HepG2 (cell line): ENCODE data around the gene PXK. TPM values are rescaled to one million over a fixed set of nuclear protein-coding genes. Genes with fewer than 3 reads are reported as not detected.

Experiments
- ELF1 ChIP-seq: sonication (generic); formaldehyde crosslinking; IDR thresholded peaks from 2 replicates; pipeline ENCODE4 v1.4.0; 2020; ENCODE audit warnings: missing genetic modification reagents
- ERF ChIP-seq: IDR thresholded peaks from 2 replicates; pipeline ENCODE4 v1.6.1; 2018; ENCODE audit warnings: missing biosample characterization, missing genetic modification reagents
- PAX8 ChIP-seq: sonication (generic); formaldehyde crosslinking; IDR thresholded peaks from 2 replicates; pipeline ENCODE4 v1.8.0; 2022; ENCODE audit warnings: mild to moderate bottlenecking, missing genetic modification reagents, borderline replicate concordance
- PRPF4 ChIP-seq: fragments of 200-400 bp; formaldehyde crosslinking; IDR thresholded peaks from 2 replicates; pipeline ENCODE4 v1.6.1; 2016; ENCODE audit warnings: low read length, low read depth; ENCODE audit not compliant: poor library complexity, severe bottlenecking
- RELA ChIP-seq: sonication (generic); formaldehyde crosslinking; IDR thresholded peaks from 2 replicates; pipeline ENCODE4 v1.4.0; 2020; ENCODE audit warnings: missing genetic modification reagents
- RNF2 ChIP-seq: fragments of 450-650 bp; conservative IDR thresholded peaks from 2 replicates; pipeline ENCODE4 v1.6.1; 2016; ENCODE audit warnings: low read depth
- SIX1 ChIP-seq: sonication (generic); formaldehyde crosslinking; IDR thresholded peaks from 2 replicates; pipeline ENCODE4 v1.4.0; 2020; ENCODE audit warnings: missing genetic modification reagents, borderline replicate concordance
- U2AF1 ChIP-seq: fragments of 200-400 bp; formaldehyde crosslinking; optimal IDR thresholded peaks from 2 replicates; pipeline ENCODE3; 2017; ENCODE audit warnings: mild to moderate bottlenecking, low read depth, low read length
- XRCC5 ChIP-seq: fragments of 200-400 bp; formaldehyde crosslinking; optimal IDR thresholded peaks from 2 replicates; pipeline ENCODE3; 2017; ENCODE audit warnings: mild to moderate bottlenecking, low read length
- ZNF143 ChIP-seq: sonication (generic); formaldehyde crosslinking; IDR thresholded peaks from 2 replicates; pipeline ENCODE4 v1.4.0; 2020; ENCODE audit warnings: missing genetic modification reagents
- ZNF3 ChIP-seq: IDR thresholded peaks from 2 replicates; pipeline ENCODE4 v1.7.0; 2017; ENCODE audit warnings: inconsistent platforms
- ZNF616 ChIP-seq: sonication (generic); formaldehyde crosslinking; IDR thresholded peaks from 2 replicates; pipeline ENCODE4 v1.5.0; 2020; ENCODE audit warnings: low read depth, mild to moderate bottlenecking, missing genetic modification reagents
- ZNF674 ChIP-seq: sonication (generic); formaldehyde crosslinking; IDR thresholded peaks from 2 replicates; pipeline ENCODE4 v1.5.0; 2020; ENCODE audit warnings: low read depth, mild to moderate bottlenecking, missing genetic modification reagents
- polyA plus RNA-seq, 8 experiments: library from polyadenylated mRNA; depleted of rRNA in 3 of 8; stranded (reverse) in 7 of 8; unstranded in 1 of 8; fragments of >200 nt; fragmentation: Illumina TruSeq in 4 of 8; extraction: Trizol in 4 of 8; gene quantifications; 2 replicates each; pipeline versions ENCODE4 v1.2.1 to v1.2.3, GENCODE V29; 2011 to 2016; ENCODE audit warnings: low read depth in 4 of 8, missing spikeins in 1 of 8, mixed read lengths in 1 of 8; ENCODE audit not compliant: insufficient read depth in 1 of 8
- total RNA-seq, 5 experiments: library from RNA; depleted of rRNA; stranded (reverse); fragments of >200 nt; fragmentation: Illumina TruSeq; extraction: Trizol; gene quantifications; 2 replicates each; pipeline ENCODE4 v1.2.3, GENCODE V29; 2016; ENCODE audit warnings: low read depth in 1 of 5
- TF ChIP-seq, protein P1 (sequence below): sonication (generic); formaldehyde crosslinking; IDR thresholded peaks from 2 replicates; pipeline ENCODE4 v1.5.1; 2020; ENCODE audit warnings: missing genetic modification reagents, mild to moderate bottlenecking, borderline replicate concordance
- TF ChIP-seq, protein P2 (sequence below): sonication (generic); formaldehyde crosslinking; IDR thresholded peaks from 2 replicates; pipeline ENCODE4 v1.4.0; 2020; ENCODE audit warnings: mild to moderate bottlenecking, missing genetic modification reagents
- TF ChIP-seq, protein P3 (sequence below): sonication (generic); formaldehyde crosslinking; IDR thresholded peaks from 2 replicates; pipeline ENCODE4 v1.8.0; 2022; ENCODE audit warnings: missing genetic modification reagents, mild to moderate bottlenecking, moderate library complexity, borderline replicate concordance
- TF ChIP-seq, protein P4 (sequence below): sonication (generic); formaldehyde crosslinking; IDR thresholded peaks from 2 replicates; pipeline ENCODE4 v1.9.0; 2022; ENCODE audit warnings: low read depth, missing genetic modification reagents
- TF ChIP-seq, protein P5 (sequence below): sonication (generic); formaldehyde crosslinking; IDR thresholded peaks from 2 replicates; pipeline ENCODE4 v1.4.0; 2020; ENCODE audit warnings: missing genetic modification reagents, borderline replicate concordance
- TF ChIP-seq, protein P6 (sequence below): fragments of 450-650 bp; IDR thresholded peaks from 2 replicates; pipeline ENCODE4 v1.6.1; 2017

Gene PXK
- total and polyA plus RNA-seq, 2 of the 13 experiments (the other 11 are each of a cell fraction or from before 2014, with no cell fraction given), result 6.4 to 18.6 TPM

DNA sequence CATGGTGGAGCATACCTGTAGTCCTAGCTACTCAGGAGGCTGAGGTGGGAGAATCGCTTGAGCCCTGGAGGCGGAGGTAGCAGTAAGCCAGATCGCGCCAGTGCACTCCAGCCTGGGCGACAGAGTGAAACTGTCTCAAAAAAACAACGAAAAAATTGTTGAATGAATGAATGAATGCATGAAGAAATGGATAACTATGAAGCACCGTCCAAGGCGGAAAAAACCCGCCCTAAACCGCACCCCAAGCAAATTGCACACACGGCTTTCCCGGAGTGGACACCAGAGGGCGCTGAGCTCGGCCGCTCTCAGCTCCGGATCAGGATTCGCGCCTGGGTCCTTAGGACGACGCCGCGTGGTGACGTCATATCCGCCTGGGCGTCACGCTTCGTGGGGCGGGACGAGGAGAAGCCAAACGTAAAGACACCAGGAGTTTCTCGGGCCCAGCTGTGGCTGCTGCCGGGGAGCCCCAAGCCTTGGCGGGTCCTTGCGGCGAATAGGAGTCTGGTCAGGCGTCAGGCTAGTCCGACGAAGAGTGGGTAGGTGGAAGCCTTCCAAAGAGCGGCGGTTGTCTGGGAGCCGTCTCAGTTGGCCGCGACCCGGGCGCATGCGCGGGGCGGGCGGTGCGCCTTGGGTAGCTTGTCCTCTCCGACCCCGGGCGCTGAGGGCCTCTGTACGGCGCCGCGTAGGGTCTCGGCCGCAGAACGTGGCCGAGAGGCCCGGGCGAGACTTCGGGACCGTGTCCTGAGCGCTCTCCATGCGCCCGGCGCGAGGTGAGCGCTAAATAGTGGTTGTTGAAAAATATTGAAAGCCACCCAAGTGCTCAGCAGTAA lies 26.6 kb upstream of the PXK start, which contains the start of the genes HTD2 and RPP14 (continued):
- TF ChIP-seq, protein P1, sequence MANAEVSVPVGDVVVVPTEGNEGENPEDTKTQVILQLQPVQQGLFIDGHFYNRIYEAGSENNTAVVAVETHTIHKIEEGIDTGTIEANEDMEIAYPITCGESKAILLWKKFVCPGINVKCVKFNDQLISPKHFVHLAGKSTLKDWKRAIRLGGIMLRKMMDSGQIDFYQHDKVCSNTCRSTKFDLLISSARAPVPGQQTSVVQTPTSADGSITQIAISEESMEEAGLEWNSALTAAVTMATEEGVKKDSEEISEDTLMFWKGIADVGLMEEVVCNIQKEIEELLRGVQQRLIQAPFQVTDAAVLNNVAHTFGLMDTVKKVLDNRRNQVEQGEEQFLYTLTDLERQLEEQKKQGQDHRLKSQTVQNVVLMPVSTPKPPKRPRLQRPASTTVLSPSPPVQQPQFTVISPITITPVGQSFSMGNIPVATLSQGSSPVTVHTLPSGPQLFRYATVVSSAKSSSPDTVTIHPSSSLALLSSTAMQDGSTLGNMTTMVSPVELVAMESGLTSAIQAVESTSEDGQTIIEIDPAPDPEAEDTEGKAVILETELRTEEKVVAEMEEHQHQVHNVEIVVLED (CRISPR knock-in tag), result peak; percentile 100
- no peak for TF ChIP-seq ZNF674
- 0 out of 2 replicates have a peak, but pooled peaks have one; percentile 40 for TF ChIP-seq RNF2
- peak; percentile 89 for TF ChIP-seq ERF
- no peak for TF ChIP-seq PAX8 (CRISPR knock-in tag)
- peak; percentile 24; the same call in 1 of the 2 replicates for TF ChIP-seq RELA (CRISPR knock-in tag)
- TF ChIP-seq, protein P2, sequence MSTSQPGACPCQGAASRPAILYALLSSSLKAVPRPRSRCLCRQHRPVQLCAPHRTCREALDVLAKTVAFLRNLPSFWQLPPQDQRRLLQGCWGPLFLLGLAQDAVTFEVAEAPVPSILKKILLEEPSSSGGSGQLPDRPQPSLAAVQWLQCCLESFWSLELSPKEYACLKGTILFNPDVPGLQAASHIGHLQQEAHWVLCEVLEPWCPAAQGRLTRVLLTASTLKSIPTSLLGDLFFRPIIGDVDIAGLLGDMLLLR (CRISPR knock-in tag), result no peak; the same call in 1 of the 2 replicates
- TF ChIP-seq XRCC5, result peak; percentile 94
- TF ChIP-seq ELF1 (CRISPR knock-in tag), result peak; percentile 63
- TF ChIP-seq U2AF1, result peak; percentile 53
- TF ChIP-seq, protein P3, sequence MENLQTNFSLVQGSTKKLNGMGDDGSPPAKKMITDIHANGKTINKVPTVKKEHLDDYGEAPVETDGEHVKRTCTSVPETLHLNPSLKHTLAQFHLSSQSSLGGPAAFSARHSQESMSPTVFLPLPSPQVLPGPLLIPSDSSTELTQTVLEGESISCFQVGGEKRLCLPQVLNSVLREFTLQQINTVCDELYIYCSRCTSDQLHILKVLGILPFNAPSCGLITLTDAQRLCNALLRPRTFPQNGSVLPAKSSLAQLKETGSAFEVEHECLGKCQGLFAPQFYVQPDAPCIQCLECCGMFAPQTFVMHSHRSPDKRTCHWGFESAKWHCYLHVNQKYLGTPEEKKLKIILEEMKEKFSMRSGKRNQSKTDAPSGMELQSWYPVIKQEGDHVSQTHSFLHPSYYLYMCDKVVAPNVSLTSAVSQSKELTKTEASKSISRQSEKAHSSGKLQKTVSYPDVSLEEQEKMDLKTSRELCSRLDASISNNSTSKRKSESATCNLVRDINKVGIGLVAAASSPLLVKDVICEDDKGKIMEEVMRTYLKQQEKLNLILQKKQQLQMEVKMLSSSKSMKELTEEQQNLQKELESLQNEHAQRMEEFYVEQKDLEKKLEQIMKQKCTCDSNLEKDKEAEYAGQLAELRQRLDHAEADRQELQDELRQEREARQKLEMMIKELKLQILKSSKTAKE, result no peak
- TF ChIP-seq, protein P4, sequence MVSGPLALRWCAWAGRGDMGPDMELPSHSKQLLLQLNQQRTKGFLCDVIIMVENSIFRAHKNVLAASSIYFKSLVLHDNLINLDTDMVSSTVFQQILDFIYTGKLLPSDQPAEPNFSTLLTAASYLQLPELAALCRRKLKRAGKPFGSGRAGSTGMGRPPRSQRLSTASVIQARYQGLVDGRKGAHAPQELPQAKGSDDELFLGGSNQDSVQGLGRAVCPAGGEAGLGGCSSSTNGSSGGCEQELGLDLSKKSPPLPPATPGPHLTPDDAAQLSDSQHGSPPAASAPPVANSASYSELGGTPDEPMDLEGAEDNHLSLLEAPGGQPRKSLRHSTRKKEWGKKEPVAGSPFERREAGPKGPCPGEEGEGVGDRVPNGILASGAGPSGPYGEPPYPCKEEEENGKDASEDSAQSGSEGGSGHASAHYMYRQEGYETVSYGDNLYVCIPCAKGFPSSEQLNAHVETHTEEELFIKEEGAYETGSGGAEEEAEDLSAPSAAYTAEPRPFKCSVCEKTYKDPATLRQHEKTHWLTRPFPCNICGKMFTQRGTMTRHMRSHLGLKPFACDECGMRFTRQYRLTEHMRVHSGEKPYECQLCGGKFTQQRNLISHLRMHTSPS (CRISPR knock-in tag), result no peak; the same call in 1 of the 2 replicates
- TF ChIP-seq ZNF143 (CRISPR knock-in tag), result peak; percentile 71; the same call in 1 of the 2 replicates
- TF ChIP-seq ZNF3, result peak; percentile 69; the same call in 1 of the 2 replicates
- 0 out of 2 replicates have a peak, but pooled peaks have one; percentile 41 for TF ChIP-seq SIX1 (CRISPR knock-in tag)
- no peak for TF ChIP-seq ZNF616 (CRISPR knock-in tag)
- no peak for TF ChIP-seq PRPF4
- TF ChIP-seq, protein P5, sequence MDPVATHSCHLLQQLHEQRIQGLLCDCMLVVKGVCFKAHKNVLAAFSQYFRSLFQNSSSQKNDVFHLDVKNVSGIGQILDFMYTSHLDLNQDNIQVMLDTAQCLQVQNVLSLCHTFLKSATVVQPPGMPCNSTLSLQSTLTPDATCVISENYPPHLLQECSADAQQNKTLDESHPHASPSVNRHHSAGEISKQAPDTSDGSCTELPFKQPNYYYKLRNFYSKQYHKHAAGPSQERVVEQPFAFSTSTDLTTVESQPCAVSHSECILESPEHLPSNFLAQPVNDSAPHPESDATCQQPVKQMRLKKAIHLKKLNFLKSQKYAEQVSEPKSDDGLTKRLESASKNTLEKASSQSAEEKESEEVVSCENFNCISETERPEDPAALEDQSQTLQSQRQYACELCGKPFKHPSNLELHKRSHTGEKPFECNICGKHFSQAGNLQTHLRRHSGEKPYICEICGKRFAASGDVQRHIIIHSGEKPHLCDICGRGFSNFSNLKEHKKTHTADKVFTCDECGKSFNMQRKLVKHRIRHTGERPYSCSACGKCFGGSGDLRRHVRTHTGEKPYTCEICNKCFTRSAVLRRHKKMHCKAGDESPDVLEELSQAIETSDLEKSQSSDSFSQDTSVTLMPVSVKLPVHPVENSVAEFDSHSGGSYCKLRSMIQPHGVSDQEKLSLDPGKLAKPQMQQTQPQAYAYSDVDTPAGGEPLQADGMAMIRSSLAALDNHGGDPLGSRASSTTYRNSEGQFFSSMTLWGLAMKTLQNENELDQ (CRISPR knock-in tag), result no peak
- TF ChIP-seq, protein P6, sequence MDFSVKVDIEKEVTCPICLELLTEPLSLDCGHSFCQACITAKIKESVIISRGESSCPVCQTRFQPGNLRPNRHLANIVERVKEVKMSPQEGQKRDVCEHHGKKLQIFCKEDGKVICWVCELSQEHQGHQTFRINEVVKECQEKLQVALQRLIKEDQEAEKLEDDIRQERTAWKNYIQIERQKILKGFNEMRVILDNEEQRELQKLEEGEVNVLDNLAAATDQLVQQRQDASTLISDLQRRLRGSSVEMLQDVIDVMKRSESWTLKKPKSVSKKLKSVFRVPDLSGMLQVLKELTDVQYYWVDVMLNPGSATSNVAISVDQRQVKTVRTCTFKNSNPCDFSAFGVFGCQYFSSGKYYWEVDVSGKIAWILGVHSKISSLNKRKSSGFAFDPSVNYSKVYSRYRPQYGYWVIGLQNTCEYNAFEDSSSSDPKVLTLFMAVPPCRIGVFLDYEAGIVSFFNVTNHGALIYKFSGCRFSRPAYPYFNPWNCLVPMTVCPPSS, result no peak
